Measurements from ENCODE around the gene EOMES. TPM values are rescaled to one million over a fixed set of nuclear protein-coding genes. Genes with fewer than 3 reads are reported as not detected.
"Not testable (repeated sequence)": the region's sequence is repeated elsewhere in the genome, so short reads cannot be mapped to it uniquely, and the experiment has no call there.

Gene EOMES
- under 1 TPM in 7 of 10 donors, not detected in 3; 0.09 to 0.76 (median 0.19) TPM for total RNA-seq
- under 1 TPM; 0.01 to 0.07 TPM for polyA plus RNA-seq
- long read RNA-seq, donor 1, result 0 reads
- long read RNA-seq, donor 2, result 0 reads
- long read RNA-seq, donor 3, partial matches to known transcripts, result 0 of 1 reads
- long read RNA-seq, donor 3, other reads (novel, unspliced or antisense), result 1 of 1 reads

DNA sequence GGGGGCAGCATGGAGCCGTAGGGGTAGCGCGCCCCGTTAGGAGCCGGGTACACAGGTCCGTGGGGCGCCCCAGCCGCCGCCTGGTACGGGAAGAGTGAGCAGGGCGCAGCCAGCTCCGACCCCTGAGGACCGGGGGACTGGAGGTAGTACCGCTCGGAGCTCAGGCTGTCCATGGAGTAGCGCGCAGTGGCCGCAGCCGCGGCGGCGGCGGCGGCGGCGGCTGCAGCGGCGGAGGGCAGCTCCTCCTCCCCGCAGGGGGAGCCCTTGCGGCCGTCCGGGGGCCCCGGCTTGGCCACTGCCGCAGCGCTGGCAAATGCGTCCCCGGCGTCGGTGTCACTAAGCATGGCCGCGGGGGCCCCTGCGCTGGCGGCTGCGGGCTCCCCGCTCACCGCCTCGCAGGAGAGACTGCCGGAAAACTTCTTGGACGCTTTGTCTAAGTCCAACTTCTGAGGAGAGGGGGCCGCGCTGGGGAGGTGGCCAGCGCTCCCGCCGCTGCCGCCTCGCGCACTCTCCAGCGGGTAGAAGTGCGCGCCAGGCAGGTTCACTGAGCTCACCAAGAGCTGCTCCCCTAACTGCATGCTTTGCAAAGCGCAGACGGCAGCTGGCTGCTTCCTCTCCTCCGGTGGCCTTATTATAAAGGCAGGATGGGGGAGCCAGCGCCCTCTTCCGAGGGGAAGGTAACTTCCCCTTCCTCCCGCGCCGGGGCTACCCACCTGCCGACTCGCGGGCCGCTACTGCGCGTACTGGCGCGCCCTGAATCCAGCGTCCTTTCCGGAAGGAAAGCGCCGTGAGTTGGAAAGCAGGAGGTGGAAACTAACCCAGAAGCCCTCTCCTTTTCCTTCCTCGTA is at the start of gene EOMES:
TSS of gene EOMES (minus strand) at position 607 of the 848 bp plus-strand sequence. CDS start at position 578, 29 bp downstream.
- no peaks in the 10 kb centered on the region for H3K9me3 ChIP-seq
- peaks cover 28 to 100% (median 99%) of the 10 kb centered on the region in 7 donors for H3K27me3 ChIP-seq
- H3K4me3 ChIP-seq, result peak within 1 kb of the TSS; percentile 19 to 61 (median 44)
- intact Hi-C loops (cut with DNase I), result no loop called here
- no peak for DNase-seq
- TF ChIP-seq CTCF (IDR thresholded peaks at IDR 0.05), result peak in 5 of 9 donors; percentile 21 to 42 (median 32)
- 1% methylated on average over 73 to 81 of the region's 81 CpGs for WGBS, 2 donors
- no peaks in the 10 kb centered on the region for H3K36me3 ChIP-seq
- peak within 1 kb of the TSS in 1 of 10 donors; percentile 80 for H3K27ac ChIP-seq
- peaks cover 0 to 39% (median 30%) of the 10 kb centered on the region in 9 donors for H3K4me1 ChIP-seq
- peak in 5 of 8 donors; percentile 8 to 69 (median 50) for ATAC-seq

- 14 to 18% methylated on average over 3 of the region's 4 CpGs for WGBS, 2 donors
- intact Hi-C loops (cut with DNase I); H3K27ac ChIP-seq; H3K9me3 ChIP-seq; H3K4me3 ChIP-seq; H3K4me1 ChIP-seq; H3K36me3 ChIP-seq; ATAC-seq; DNase-seq: not testable (repeated sequence)
- peaks cover 0 to 17% (median 0%) of the 10 kb centered on the region in 7 donors for H3K27me3 ChIP-seq
These were observed 48.3 kb upstream of the EOMES start for GRCh38 chr3:27770384-27770783.

DNA sequence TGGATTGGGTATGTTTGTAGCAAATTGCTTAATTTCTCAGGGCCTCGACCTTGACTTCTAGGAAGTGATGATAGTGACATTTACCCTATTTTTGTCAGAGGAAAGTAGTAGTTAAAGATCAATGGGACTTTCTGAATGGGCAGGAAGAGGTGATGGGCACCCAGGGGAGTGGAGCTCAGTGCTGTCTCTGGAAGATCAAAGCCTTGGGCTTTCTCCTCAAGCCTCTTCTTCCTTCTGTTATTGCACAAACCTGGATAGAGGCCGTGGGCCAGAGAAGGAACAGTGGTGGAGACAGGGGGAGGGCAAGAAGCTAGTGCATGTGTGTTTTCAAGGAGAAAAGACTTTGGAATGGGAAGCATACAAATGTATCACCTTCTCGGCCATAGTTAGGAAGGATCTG is 44.9 kb upstream of the EOMES start:
- H3K27me3 ChIP-seq, result peaks cover 0 to 15% (median 0%) of the 10 kb centered on the region in 7 donors
- no peak overlapping the region for H3K27ac ChIP-seq
- WGBS, 2 donors, result 31 to 37% methylated on average over 3 of the region's 3 CpGs
- no peaks in the 10 kb centered on the region for H3K9me3 ChIP-seq
- H3K36me3 ChIP-seq, result no peaks in the 10 kb centered on the region
- DNase-seq, result no peak
- H3K4me1 ChIP-seq, result no peaks in the 10 kb centered on the region
- ATAC-seq, result no peak
- no peak overlapping the region for H3K4me3 ChIP-seq
- TF ChIP-seq CTCF (IDR thresholded peaks at IDR 0.05), result no peak
- intact Hi-C loops (cut with DNase I), result no loop called here

DNA sequence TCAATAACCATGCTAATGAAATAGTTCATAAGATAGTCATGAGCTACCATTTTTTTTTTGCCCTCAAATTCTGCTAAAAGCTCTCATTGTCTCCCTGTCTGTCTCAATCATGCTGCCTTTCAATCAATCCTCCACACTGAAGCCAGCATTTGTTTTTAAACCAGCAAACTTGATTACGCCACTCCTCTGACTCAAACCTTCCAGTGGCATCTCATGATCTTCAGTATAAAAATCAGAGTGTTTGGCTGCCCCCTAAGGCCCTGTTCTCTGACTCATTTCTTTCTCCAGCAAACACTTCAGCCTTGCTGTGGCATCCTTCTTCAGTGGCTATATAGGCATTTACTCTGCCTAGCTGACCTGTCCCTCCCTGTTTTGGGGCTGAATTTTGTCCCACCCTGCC is 36.0 kb upstream of the EOMES start:
- no peak for TF ChIP-seq CTCF (IDR thresholded peaks at IDR 0.05)
- intact Hi-C loops (cut with DNase I), result no loop called here
- WGBS, 2 donors, result 90 to 91% methylated on average over 1 of the region's 1 CpG
- Histone ChIP-seq H3K27me3 (peaks cover 0 to 10% (median 0%) of the 10 kb centered on the region in 7 donors), H3K9me3 (no peaks in the 10 kb centered on the region), H3K4me1 (no peaks in the 10 kb centered on the region), H3K27ac (no peak overlapping the region), H3K36me3 (no peaks in the 10 kb centered on the region), H3K4me3 (no peak overlapping the region)
- DNase-seq (no peak), ATAC-seq (no peak)

All from heart right ventricle (tissue), 16 donors.